ENCODE measurements around the gene NAA16.

The NAA16 gene

DNA sequence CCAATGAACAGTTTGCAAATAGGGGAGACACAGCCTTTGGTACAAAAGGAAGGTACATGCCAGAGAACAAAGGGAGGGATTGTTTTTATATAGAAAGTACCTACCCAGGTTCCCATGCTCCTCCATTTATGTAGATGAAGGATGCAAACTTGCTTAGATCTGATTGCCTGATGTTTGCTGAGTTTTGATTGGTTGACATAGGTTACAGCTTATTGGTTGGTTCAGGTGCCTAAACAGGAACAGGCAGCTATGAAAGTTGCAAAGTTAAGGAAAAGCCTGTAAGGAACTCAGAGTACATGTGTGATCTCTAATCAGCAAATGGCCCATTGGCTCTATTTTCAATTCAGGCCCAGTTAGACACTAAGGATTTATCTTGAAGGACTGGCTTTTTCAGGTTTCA is 6.5 kb upstream of the NAA16 start:
- no peak overlapping the region for H3K4me3 ChIP-seq (ENCODE audit: low read length)
- DNase-seq (ENCODE audit: low read depth) = no peak
- TF ChIP-seq CTCF (conservative IDR thresholded peaks at IDR 0.05; ENCODE audit: low read length) = no peak

DNA sequence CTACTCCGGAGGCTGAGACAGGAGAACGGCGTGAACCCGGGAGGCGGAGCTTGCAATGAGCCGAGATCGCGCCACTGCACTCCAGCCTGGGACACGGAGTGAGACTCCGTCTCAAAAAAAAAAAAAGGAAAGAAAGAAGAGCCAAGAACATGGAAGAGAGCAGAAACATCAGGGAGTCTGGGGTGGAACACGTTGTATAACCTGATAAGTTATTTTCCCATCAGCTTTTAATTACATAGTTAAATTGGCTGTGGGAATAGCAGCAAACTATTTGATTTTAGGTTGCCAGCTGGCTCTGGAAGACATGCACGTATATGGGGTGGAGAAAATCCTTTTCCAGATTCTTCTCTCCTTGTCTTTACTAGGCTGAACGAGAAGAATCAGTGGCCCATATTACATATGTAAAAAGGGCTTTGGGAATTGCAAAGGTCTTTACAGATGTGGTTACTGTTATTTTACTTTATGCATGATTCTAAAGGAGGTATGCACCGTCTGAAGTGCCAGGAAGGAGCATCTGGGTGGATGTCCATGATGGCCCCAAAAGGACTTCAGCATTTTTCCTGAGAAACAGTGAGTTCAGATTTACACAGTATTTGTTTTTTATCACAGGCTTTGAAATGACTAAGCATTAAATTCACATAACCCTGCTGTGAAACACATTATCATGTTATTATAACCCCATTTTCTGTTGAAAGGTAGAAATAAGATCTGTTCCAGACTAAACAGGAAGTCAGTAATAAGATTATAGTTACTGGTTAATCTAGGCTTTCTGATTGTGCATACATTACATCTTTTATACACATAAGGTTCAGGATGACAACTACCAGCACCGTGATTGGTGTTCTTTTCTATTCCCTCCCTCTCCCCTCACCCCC is 4.6 kb upstream of the NAA16 start:
- no peak overlapping the region for H3K4me3 ChIP-seq (ENCODE audit: low read length)
- no peak for TF ChIP-seq CTCF (conservative IDR thresholded peaks at IDR 0.05; ENCODE audit: low read length)
- DNase-seq (ENCODE audit: low read depth) = no peak

GRCh38 chr13:41307884-41308640 is 3.0 kb upstream of the NAA16 start:
- no peak for TF ChIP-seq CTCF (conservative IDR thresholded peaks at IDR 0.05; ENCODE audit: low read length)
- DNase-seq (ENCODE audit: low read depth) = no peak
- H3K4me3 ChIP-seq (ENCODE audit: low read length) = no peak overlapping the region

DNA sequence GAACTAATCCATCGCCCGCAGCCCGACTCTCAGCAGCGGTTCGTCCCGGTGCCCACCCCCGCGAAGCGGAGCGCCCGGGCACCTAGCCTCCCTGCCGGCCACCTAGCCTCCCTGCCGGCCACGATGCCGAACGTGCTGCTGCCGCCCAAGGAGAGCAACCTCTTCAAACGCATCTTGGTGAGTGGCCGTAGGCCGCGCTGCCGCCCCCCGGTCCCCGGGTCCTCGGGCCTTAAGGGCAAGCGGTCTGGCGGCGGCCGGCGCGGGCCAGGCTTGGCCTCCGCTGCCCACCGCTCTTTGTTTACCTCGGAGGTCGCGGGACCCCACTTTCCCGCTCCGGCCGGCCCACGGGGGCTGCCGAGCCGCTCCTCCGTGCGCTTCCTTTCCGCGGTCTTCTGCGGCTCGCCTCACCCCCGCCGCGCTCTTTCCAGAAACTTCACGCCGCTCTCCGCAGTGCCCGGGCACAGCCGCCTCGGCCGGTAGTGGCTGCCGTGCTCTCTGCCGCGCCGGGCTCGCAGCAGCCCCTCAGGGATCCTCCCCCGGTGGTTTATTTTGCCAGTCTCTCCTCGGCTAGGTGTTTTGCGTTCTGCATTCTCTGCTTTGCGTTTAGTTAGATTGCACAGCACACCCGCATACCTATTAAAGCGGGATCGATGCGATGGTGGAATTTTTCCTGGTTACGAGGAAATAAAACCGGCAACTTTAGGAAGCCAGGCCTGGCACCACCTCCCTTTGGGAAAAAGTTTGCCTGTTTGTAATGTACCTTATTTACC is 524 bp downstream of the NAA16 start:
- no peak for TF ChIP-seq CTCF (conservative IDR thresholded peaks at IDR 0.05; ENCODE audit: low read length)
- peak; percentile 26 for DNase-seq (ENCODE audit: low read depth)
- H3K4me3 ChIP-seq (ENCODE audit: low read length) = peak overlapping the region; percentile 88

GRCh38 chr13:41312176-41312500 is 1.1 kb downstream of the NAA16 start:
- peak overlapping the region; percentile 88 for H3K4me3 ChIP-seq (ENCODE audit: low read length)
- TF ChIP-seq CTCF (conservative IDR thresholded peaks at IDR 0.05; ENCODE audit: low read length) = no peak
- peak; percentile 34 for DNase-seq (ENCODE audit: low read depth)

GRCh38 chr13:41313117-41313516 is 2.0 kb downstream of the NAA16 start:
- H3K4me3 ChIP-seq (ENCODE audit: low read length) = peak overlapping the region; percentile 88
- DNase-seq (ENCODE audit: low read depth) = no peak
- no peak for TF ChIP-seq CTCF (conservative IDR thresholded peaks at IDR 0.05; ENCODE audit: low read length)

All from AG10803 (cell line).